HG03378 (cell line): Measurements from ENCODE around the gene MUC4.
"Not testable (repeated sequence)": the region's sequence is repeated elsewhere in the genome, so short reads cannot be mapped to it uniquely, and the experiment has no call there.

Experiments
- ATAC-seq: cut with Tn5 transposase; IDR thresholded peaks from one replicate; pipeline ENCODE4 v1.9.1; 2021; ENCODE audit warnings: mild to moderate bottlenecking, moderate library complexity; ENCODE audit not compliant: unreplicated experiment

MUC4 gene

GRCh38 chr3:195788711-195789581 is 22.8 kb downstream of the MUC4 start:
- ATAC-seq, result no peak

GRCh38 chr3:195785781-195786405 is 25.8 kb downstream of the MUC4 start:
- not testable (repeated sequence) for ATAC-seq

GRCh38 chr3:195784031-195784430 is 27.7 kb downstream of the MUC4 start:
- ATAC-seq, result not testable (repeated sequence)

- not testable (repeated sequence) for ATAC-seq
Measured at GRCh38 chr3:195781236-195781635, 30.5 kb downstream of the MUC4 start.

- no peak for ATAC-seq
Measured at GRCh38 chr3:195777975-195778374, 33.8 kb downstream of the MUC4 start.

GRCh38 chr3:195774917-195775316 is 36.8 kb downstream of the MUC4 start:
- ATAC-seq, result no peak

GRCh38 chr3:195773956-195774537 is 37.7 kb downstream of the MUC4 start:
- ATAC-seq, result no peak

- ATAC-seq, result no peak
Measured at GRCh38 chr3:195771646-195772300, 40.0 kb downstream of the MUC4 start.

GRCh38 chr3:195770841-195771645 is 40.7 kb downstream of the MUC4 start:
- ATAC-seq, result not testable (repeated sequence)

GRCh38 chr3:195770081-195770840 is 41.5 kb downstream of the MUC4 start:
- no peak for ATAC-seq

GRCh38 chr3:195769551-195769950 is 42.2 kb downstream of the MUC4 start:
- no peak for ATAC-seq

GRCh38 chr3:195768831-195769303 is 42.9 kb downstream of the MUC4 start:
- no peak for ATAC-seq

GRCh38 chr3:195768414-195768813 is 43.3 kb downstream of the MUC4 start:
- no peak for ATAC-seq

GRCh38 chr3:195767792-195768191 is 43.9 kb downstream of the MUC4 start:
- ATAC-seq, result no peak

- no peak for ATAC-seq
Measured at GRCh38 chr3:195766671-195767070, 45.1 kb downstream of the MUC4 start.

- ATAC-seq, result no peak
Measured at GRCh38 chr3:195764961-195765706, 46.6 kb downstream of the MUC4 start.

GRCh38 chr3:195763843-195764825 is 47.6 kb downstream of the MUC4 start:
- ATAC-seq, result no peak
